Measurements from ENCODE around the gene CRYAA.

GRCh38 chr21:43189936-43190335 is 21.1 kb downstream of the CRYAA start:
- TF ChIP-seq CTCF (IDR thresholded peaks at IDR 0.05; ENCODE audit: low read depth, low read length): no peak
- no peak for TF ChIP-seq POLR2A (IDR thresholded peaks at IDR 0.05; ENCODE audit: extremely low read depth, insufficient read length)
- no peak for TF ChIP-seq MAX (IDR thresholded peaks at IDR 0.05; ENCODE audit: low read depth, low read length)
- TF ChIP-seq MYC (IDR thresholded peaks at IDR 0.05; ENCODE audit: low read depth, low read length): no peak
